ENCODE measurements around the gene DROSHA.

Gene DROSHA

DNA sequence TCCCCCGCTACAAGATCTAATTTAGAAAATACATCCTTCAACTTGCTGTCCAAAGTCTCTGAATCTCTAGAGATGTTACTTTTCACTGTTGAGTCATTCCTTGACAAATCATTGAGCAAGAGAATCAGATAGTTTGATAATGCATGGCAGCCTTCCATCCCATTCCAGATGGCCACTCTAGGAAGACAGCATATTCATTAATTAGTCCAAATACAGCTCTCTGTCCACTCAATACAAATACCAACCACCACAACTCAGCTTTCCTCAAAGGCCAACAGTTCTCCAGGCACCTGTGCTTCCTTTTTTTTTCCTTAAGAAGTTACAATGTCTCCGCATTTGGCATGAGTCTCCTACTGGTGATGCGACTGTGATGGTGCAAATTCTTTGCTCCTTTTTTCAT, 72.3 kb downstream of the DROSHA start:
- no peak for DNase-seq

GRCh38 chr5:31455172-31455571, 76.7 kb downstream of the DROSHA start:
- no peak for DNase-seq

GRCh38 chr5:31453522-31453921, 78.4 kb downstream of the DROSHA start:
- DNase-seq, result no peak

DNA sequence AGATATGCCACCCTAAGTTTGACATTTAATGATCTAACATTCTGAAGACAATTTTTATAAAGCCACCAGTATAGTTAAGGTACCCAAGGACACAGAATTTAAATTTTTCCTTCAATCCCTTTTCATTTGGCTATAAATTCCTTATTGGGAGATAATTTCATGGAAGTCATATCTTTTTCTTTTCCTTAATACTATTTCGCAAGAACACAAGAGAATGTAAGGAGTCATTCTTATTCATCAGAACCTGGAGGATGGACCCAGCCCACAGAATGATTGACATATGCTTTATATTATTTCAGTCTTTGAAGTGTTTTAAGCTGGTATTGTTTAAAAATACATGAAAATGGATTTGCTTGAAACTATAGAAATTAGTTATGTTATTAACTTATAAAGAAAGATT, 79.6 kb downstream of the DROSHA start:
- no peak for DNase-seq

DNA sequence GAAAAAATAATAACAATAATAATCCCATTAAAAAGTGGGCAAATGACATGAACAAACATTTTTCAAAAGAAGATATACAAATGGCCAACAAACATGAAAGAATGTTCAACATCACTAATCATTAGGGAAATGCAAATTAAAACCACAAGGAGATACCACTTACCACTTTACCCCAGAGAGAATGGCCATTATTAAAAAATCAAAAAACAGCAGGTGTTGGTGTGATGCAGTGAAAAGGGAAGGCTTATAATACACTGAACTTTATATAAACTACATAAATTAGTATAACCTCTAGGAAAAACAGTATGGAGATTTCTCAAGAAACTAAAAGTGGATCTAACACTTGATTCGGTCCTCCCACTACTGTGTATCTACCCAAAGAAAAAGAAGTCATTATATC, 81.9 kb downstream of the DROSHA start:
- DNase-seq, result no peak

- DNase-seq, result no peak
These were observed 82.7 kb downstream of the DROSHA start for GRCh38 chr5:31449174-31449573.

DNA sequence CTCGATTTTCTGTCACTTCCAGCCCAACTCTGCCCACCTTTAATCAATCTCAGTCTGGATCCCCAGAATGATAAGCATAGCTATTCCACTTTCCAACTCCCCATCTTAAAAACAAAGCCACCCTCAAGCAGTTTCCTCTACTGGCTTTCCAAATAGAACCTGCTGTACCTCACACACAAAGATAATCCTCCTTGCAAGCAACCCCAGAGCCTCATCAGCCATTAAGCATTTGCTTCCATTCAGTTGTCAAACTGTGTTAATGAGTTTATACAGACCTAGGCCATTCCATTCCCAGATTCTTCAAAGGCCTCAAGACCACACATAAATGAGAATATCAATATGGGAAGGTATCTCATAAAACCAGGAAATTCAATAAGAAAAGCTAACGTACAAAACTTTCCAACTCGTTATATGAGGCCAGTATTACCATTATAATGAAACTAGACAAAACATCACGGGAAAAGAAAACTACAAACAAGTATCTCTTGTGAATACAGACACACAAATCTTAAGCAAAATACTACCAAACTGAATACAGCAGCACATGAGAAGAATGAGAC, 86.8 kb downstream of the DROSHA start:
- DNase-seq, result no peak

GRCh38 chr5:31443572-31443971, 88.3 kb downstream of the DROSHA start:
- DNase-seq, result no peak

GRCh38 chr5:31442058-31442745, 89.7 kb downstream of the DROSHA start:
- DNase-seq, result no peak

- no peak for DNase-seq
These were observed 95.0 kb downstream of the DROSHA start for GRCh38 chr5:31436851-31437250.

- DNase-seq, result no peak
These were observed 96.2 kb downstream of the DROSHA start for GRCh38 chr5:31435730-31436129.

GRCh38 chr5:31434898-31435297, 97.0 kb downstream of the DROSHA start:
- DNase-seq, result no peak

DNA sequence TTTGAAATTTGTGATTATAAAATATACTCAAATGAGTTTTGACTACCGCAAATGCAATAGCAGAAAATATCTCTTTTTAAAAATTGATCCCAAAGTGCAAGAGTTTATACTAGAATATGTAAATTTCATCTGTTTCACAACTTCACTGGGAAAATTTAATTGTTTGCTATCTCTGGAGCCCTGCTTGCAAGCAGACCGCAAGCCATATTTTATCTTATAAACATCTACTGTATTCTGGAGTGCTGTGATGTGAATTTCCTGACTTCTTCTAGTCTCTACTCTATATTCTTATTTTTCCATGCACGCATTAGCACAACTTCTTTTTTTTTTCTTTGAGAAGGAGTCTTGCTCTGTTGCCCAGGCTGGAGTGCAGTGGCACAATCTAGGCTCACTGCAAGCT, 98.7 kb downstream of the DROSHA start:
- DNase-seq, result no peak

GRCh38 chr5:31427724-31428309, 104.1 kb downstream of the DROSHA start:
- no peak for DNase-seq

DNA sequence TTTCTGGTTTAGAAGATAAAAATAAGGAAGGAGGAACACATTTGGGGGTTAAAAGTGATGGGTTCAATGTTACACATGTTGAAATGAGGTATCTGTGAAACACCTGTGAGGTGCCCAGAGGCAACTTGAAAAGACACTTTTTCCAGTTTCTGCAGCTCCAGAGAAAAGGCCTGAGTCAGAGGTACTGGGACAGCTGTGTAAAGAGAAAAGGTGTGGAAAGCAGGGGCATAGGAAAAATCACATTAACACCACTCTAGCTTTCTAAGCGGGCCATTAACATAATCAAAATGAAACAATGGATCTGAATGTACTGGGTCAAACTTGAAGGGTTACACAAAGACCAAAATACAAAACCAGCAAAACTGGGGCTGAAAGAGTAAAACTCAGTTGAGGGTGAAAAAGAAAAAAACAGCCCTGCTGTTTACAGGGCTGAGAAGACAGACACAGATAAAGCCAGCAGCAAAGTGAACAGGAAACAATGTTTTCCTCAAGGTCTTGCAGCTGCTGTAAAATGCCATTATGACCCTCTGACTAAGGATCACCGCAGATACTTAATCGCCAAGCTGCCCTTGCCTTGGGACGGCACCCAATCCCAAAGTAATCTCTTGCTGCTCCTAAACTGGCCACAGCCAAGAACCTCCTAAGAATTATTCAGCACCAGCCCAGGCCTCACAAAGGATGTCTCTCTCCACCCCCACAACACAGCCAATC, 104.7 kb downstream of the DROSHA start:
- DNase-seq, result no peak

GRCh38 chr5:31421806-31422586, 109.9 kb downstream of the DROSHA start:
- no peak for DNase-seq

DNA sequence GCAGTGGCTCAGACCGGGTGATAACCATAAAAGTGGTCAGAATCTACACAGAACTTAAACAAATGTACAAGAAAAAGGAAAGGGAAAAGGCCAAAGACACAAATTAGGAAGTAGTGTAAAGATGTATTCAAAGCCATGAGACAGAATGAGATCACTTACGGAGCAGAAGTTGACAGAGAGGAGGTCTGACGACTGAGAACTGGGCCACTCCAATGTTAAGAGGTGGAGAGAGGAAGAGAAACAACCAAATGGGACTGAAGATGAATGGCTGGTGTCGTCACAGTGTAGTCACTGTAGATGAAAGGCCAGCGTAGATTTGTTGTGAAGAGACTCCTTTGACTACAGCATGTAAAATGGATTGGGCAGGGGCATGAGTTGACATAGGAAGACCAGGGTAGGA, 114.4 kb downstream of the DROSHA start:
- DNase-seq, result no peak

DNA sequence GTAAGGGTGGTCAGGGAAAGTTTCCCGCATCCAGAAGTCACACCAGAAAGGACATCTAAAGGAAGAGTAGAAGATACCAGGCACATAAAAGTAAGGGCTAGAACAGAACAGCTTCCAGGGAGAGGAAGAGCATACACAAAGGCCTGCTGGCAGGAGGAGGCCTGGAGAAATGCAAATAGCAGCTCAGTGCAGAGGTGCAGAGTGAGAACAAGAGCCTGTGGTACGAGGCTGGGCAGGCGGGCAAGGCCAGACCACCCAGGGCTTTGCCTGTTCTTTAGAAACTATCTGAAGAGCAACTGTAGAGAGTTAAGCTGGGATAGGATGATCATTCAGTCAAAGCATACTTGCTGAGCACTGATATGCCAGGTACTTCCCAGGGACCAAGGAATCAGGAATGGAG, 115.3 kb downstream of the DROSHA start:
- DNase-seq, result no peak

DNA sequence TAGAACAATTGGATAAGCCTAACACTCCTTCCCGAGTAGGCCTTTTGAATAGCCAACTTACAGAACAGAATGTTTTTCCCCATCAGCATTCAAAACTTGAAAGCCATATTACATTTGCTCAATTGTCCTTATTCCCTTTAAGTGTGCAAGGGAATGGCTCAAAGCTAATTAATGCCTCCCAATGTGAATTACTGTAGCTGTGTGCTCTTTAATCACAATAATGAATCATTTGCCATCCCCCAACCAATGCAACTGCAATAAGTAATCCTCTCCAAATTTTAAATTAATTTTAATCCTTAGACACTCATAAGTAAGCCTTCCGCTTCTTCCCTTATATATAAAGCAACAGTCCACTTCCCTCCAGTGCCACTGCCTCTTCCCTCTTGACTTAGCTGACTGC, 115.9 kb downstream of the DROSHA start:
- no peak for DNase-seq

GRCh38 chr5:31415009-31415923, 116.6 kb downstream of the DROSHA start:
- no peak for DNase-seq

GRCh38 chr5:31413030-31413812, 118.7 kb downstream of the DROSHA start:
- no peak for DNase-seq

All from GF-D8 (cell line).